GM18519 (cell line): ENCODE data around the gene STARD7.

Source experiments
- ATAC-seq: cut with Tn5 transposase; IDR thresholded peaks from one replicate; pipeline ENCODE4 v1.9.1; 2021; ENCODE audit warnings: mild to moderate bottlenecking, moderate library complexity; ENCODE audit not compliant: unreplicated experiment, low FRiP score

The STARD7 gene

GRCh38 chr2:96138179-96139145, 70.2 kb downstream of the STARD7 start, which contains the start of gene ASTL:
Gene ASTL, minus strand, starts transcription at chr2:96138502. Its CDS starts 66 bp downstream, at chr2:96138436.
- no peak for ATAC-seq

DNA sequence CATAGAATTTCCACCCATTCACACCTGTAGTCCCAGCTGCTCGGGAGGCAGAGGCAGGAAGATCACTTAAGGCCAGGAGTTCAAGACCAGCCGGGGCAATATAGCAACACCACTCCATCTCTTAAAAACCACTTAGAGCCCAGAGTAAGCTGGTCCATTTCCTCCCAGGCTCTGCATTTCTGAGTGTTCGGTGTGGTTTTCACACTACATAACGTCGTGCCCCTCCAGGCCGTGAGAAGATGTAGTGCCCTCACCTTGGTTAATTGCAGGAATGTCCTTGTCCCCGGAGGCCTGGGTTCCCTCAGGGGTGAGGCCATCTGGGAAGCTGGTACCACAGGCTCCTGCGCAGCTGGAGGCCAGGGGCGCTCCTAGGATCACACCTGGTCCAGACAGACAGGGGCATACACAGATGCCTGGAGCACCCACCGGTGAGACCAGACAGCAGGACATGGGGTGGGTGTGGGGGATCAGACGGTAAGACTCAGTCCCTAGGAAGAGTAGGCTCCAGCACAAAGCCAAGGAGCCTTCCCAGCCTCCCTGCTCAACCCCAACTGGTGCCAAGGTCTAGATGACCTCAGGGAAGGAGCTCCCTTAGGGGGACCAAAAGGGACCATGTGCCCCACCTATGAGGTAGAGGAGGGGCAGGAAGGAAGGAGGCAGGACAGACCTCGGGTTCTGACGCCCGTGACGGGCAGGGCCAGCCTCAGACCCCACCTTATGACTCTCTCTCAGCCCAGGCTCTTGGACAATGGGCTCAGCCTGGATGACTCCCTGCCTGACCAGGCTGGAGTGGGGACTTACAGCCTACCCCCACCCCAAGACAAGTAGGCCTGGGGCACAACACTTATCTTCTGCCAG, 71.1 kb downstream of the STARD7 start:
- no peak for ATAC-seq

GRCh38 chr2:96136129-96136720, 72.4 kb downstream of the STARD7 start:
- no peak for ATAC-seq

- no peak for ATAC-seq
Measured at GRCh38 chr2:96135621-96136020, 73.0 kb downstream of the STARD7 start.

DNA sequence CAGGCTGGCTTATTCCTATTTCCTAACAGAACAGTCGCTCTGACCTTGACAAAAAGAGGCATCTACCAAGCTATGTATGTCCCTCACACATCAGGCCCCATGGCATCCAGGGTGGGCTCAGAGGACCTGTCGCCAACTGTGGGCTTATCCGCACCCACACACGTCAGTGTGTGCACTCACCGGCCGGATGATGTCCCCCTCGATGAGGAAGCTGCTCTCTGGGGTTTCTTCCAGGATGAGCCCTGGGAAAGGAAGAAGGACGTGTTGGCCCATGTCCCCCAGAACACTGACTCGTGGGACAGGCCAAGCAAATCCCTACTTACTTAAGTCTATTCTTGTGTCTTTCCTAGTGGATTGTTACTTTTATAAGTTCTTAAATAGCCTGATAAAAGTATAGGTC, 73.5 kb downstream of the STARD7 start:
- no peak for ATAC-seq
